ENCODE data around the gene SLC7A11.

GRCh38 chr4:138181287-138181686, 60.9 kb downstream of the SLC7A11 start:
- TF ChIP-seq CTCF (IDR thresholded peaks at IDR 0.05) (no peak), POLR2A (IDR thresholded peaks at IDR 0.05) (no peak)
